PC-9 (cell line): ENCODE data around the gene CABS1. TPM values are rescaled to one million over a fixed set of nuclear protein-coding genes. Genes with fewer than 3 reads are reported as not detected.

Source experiments
- BruUV-seq: library from RNA; stranded (reverse); fragments of 400-500 nt; replicated peaks from 2 replicates; lab custom pipeline; 2021; lab: Mats Ljungman, UMichigan
- CTCF ChIA-PET: fragments of 300-600 bp; sonication (Branson Sonifier 250); formaldehyde crosslinking; loops from one replicate; lab custom pipeline; 2022; ENCODE audit warnings: antibody characterized with exemption; lab: Charles Lee
- POLR2A ChIA-PET: fragments of 300-600 bp; sonication (Branson Sonifier 250); formaldehyde crosslinking; loops from one replicate; lab custom pipeline; 2022; ENCODE audit warnings: antibody characterized with exemption; ENCODE audit not compliant: unreplicated experiment; lab: Charles Lee
- DNase-seq, 2 experiments: peaks; one replicate each; pipeline versions ENCODE4 v3.0.0 to v3.0.0-alpha.2; 2015 to 2022; ENCODE audit warnings: mixed read lengths in 1 of 2
- H2AFZ ChIP-seq: fragments of 200-600 bp; sonication (generic); 2 replicates; pipeline ENCODE4 v1.8.1; 2017; ENCODE audit warnings: antibody characterized with exemption
- H3F3A ChIP-seq: fragments of 200-600 bp; sonication (generic); 2 replicates; pipeline ENCODE4 v1.8.1; 2017; ENCODE audit warnings: antibody characterized with exemption, mild to moderate bottlenecking, low read depth; ENCODE audit not compliant: insufficient read depth
- H3K27ac ChIP-seq: fragments of 200-600 bp; sonication (generic); 2 replicates; pipeline ENCODE4 v1.6.1; 2016; ENCODE audit warnings: mixed run types
- H3K27me3 ChIP-seq: fragments of 200-600 bp; sonication (generic); 2 replicates; pipeline ENCODE4 v1.6.1; 2016; ENCODE audit warnings: low read depth, mixed run types; ENCODE audit not compliant: insufficient read depth
- H3K36me3 ChIP-seq: fragments of 200-600 bp; sonication (generic); 2 replicates; pipeline ENCODE4 v1.6.1; 2016; ENCODE audit warnings: low read depth, mixed run types
- H3K4me1 ChIP-seq: fragments of 200-600 bp; sonication (generic); replicated peaks from 2 replicates; pipeline ENCODE4 v1.6.1; 2016; ENCODE audit warnings: mixed run types; ENCODE audit not compliant: insufficient read depth
- H3K4me2 ChIP-seq: fragments of 200-600 bp; sonication (generic); 2 replicates; pipeline ENCODE4 v1.6.1; 2017; ENCODE audit warnings: mixed run types
- H3K4me3 ChIP-seq: fragments of 200-600 bp; sonication (generic); 2 replicates; pipeline ENCODE4 v1.6.1; 2016; ENCODE audit warnings: mixed run types
- H3K79me2 ChIP-seq: fragments of 200-600 bp; sonication (generic); 2 replicates; pipeline ENCODE4 v1.6.1; 2017; ENCODE audit warnings: low read depth, mixed run types
- H3K9me2 ChIP-seq: fragments of 200-600 bp; sonication (generic); 2 replicates; pipeline ENCODE4 v1.8.1; 2017; ENCODE audit warnings: mild to moderate bottlenecking; ENCODE audit not compliant: insufficient read depth
- H3K9me3 ChIP-seq: fragments of 200-600 bp; sonication (generic); 2 replicates; pipeline ENCODE4 v1.8.1; 2016; ENCODE audit warnings: low read depth; ENCODE audit not compliant: insufficient read depth
- H4K20me1 ChIP-seq: fragments of 200-600 bp; sonication (generic); 2 replicates; pipeline ENCODE4 v1.8.1; 2017; ENCODE audit not compliant: insufficient read depth
- EZH2 ChIP-seq: fragments of 200-600 bp; sonication (generic); IDR thresholded peaks from 2 replicates; pipeline ENCODE4 v1.8.0; 2017; ENCODE audit warnings: antibody characterized with exemption, low read depth
- intact Hi-C: fragments of 100-400 bp; cut with micrococcal nuclease; formaldehyde crosslinking; loops from one replicate; pipeline ENCODE4 v1.10.0; 2022; ENCODE audit not compliant: unreplicated experiment
- total RNA-seq: library from RNA; stranded (reverse); gene quantifications from 2 replicates; pipeline ENCODE4 v1.2.3, GENCODE V29; 2021
- TF ChIP-seq, protein P1 (sequence below): fragments of 200-600 bp; sonication (generic); conservative IDR thresholded peaks from 2 replicates; pipeline ENCODE4 v1.6.1; 2017; ENCODE audit warnings: mixed run types, antibody characterized with exemption, mild to moderate bottlenecking, moderate library complexity

The CABS1 gene
- total RNA-seq, 1 experiment from 2014 or later: not detected

GRCh38 chr4:70306076-70306475, 28.7 kb upstream of the CABS1 start:
- DNase-seq: no peak
- H4K20me1 ChIP-seq: no peaks in the 10 kb centered on the region
- no peaks in the 10 kb centered on the region for H3K4me1 ChIP-seq
- H2AFZ ChIP-seq: no peak overlapping the region
- CTCF ChIA-PET: no interaction called here
- H3F3A ChIP-seq: no peaks in the 10 kb centered on the region
- BruUV-seq: no TSS peak
- H3K36me3 ChIP-seq: no peaks in the 10 kb centered on the region
- POLR2A ChIA-PET: no interaction called here
- no peaks in the 10 kb centered on the region for H3K9me2 ChIP-seq
- no peaks in the 10 kb centered on the region for H3K9me3 ChIP-seq
- H3K4me3 ChIP-seq: no peak overlapping the region
- H3K27me3 ChIP-seq: no peaks in the 10 kb centered on the region
- no peak overlapping the region for H3K27ac ChIP-seq
- TF ChIP-seq, protein P1, sequence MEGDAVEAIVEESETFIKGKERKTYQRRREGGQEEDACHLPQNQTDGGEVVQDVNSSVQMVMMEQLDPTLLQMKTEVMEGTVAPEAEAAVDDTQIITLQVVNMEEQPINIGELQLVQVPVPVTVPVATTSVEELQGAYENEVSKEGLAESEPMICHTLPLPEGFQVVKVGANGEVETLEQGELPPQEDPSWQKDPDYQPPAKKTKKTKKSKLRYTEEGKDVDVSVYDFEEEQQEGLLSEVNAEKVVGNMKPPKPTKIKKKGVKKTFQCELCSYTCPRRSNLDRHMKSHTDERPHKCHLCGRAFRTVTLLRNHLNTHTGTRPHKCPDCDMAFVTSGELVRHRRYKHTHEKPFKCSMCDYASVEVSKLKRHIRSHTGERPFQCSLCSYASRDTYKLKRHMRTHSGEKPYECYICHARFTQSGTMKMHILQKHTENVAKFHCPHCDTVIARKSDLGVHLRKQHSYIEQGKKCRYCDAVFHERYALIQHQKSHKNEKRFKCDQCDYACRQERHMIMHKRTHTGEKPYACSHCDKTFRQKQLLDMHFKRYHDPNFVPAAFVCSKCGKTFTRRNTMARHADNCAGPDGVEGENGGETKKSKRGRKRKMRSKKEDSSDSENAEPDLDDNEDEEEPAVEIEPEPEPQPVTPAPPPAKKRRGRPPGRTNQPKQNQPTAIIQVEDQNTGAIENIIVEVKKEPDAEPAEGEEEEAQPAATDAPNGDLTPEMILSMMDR: no peak
- TF ChIP-seq EZH2: no peak
- no peaks in the 10 kb centered on the region for H3K79me2 ChIP-seq
- intact Hi-C loops: no loop called here
- no peak overlapping the region for H3K4me2 ChIP-seq

- no peak for TF ChIP-seq EZH2
- TF ChIP-seq, protein P1: no peak
- ChIA-PET POLR2A (interaction anchor here (0.6 kb wide), 1 partner anchor 817 kb away, joined by 5 read pairs; no protein-coding TSS in a partner anchor), CTCF (no interaction called here)
- H3K27ac ChIP-seq: no peak overlapping the region
- intact Hi-C loops: no loop called here
- no peaks in the 10 kb centered on the region for H4K20me1 ChIP-seq
- H3K36me3 ChIP-seq: no peaks in the 10 kb centered on the region
- H3K9me2 ChIP-seq: no peaks in the 10 kb centered on the region
- H3K4me1 ChIP-seq: no peaks in the 10 kb centered on the region
- no peak overlapping the region for H3K4me3 ChIP-seq
- H3F3A ChIP-seq: no peaks in the 10 kb centered on the region
- no peaks in the 10 kb centered on the region for H3K27me3 ChIP-seq
- BruUV-seq: no TSS peak
- H3K9me3 ChIP-seq: no peaks in the 10 kb centered on the region
- no peak overlapping the region for H2AFZ ChIP-seq
- DNase-seq: no peak
- H3K4me2 ChIP-seq: no peak overlapping the region
- no peaks in the 10 kb centered on the region for H3K79me2 ChIP-seq
Measured at GRCh38 chr4:70313736-70314135, 21.0 kb upstream of the CABS1 start.

- no peak for DNase-seq
- Histone ChIP-seq H3K27me3 (no peaks in the 10 kb centered on the region), H3F3A (no peaks in the 10 kb centered on the region), H3K4me1 (no peaks in the 10 kb centered on the region), H3K9me2 (no peaks in the 10 kb centered on the region), H3K79me2 (no peaks in the 10 kb centered on the region), H4K20me1 (no peaks in the 10 kb centered on the region), H3K4me2 (no peak overlapping the region), H3K4me3 (no peak overlapping the region), H3K36me3 (no peaks in the 10 kb centered on the region), H3K27ac (no peak overlapping the region), H3K9me3 (no peaks in the 10 kb centered on the region), H2AFZ (no peak overlapping the region)
- TF ChIP-seq, protein P1: no peak
- BruUV-seq: no TSS peak
- intact Hi-C loops: no loop called here
- POLR2A ChIA-PET: no interaction called here
- CTCF ChIA-PET: no interaction called here
Measured at GRCh38 chr4:70315928-70316327, 18.9 kb upstream of the CABS1 start.
